Neutrophil (primary cell): ENCODE results near the gene NPNT.

Experiments
- H3K27ac ChIP-seq: fragments of 200-600 bp; sonication (generic); 2 replicates; pipeline ENCODE4 v1.5.1; 2016; ENCODE audit warnings: mild to moderate bottlenecking, moderate library complexity
- H3K27me3 ChIP-seq: fragments of 200-600 bp; sonication (generic); 2 replicates; pipeline ENCODE4 v1.6.0; 2016; ENCODE audit warnings: mild to moderate bottlenecking
- H3K36me3 ChIP-seq: fragments of 200-600 bp; sonication (generic); 2 replicates; pipeline ENCODE4 v1.5.1; 2017
- H3K4me1 ChIP-seq, 2 experiments: fragments of 200-600 bp in 1 of 2; sonication (generic) in 1 of 2; 1 replicate in 1 of 2; 2 replicates in 1 of 2; pipeline versions ENCODE4 v1.5.1 to v1.6.1; 2013 to 2016; ENCODE audit warnings: low read depth in 1 of 2, low read length in 1 of 2, mild to moderate bottlenecking in 1 of 2, moderate library complexity in 1 of 2; ENCODE audit not compliant: control insufficient read depth in 1 of 2, insufficient read depth in 1 of 2
- H3K4me3 ChIP-seq, 2 experiments: fragments of 200-600 bp in 1 of 2; sonication (generic) in 1 of 2; 1 replicate in 1 of 2; 2 replicates in 1 of 2; pipeline ENCODE4 v1.5.1; 2013 to 2016; ENCODE audit warnings: low read depth in 1 of 2, low read length in 1 of 2, mild to moderate bottlenecking in 1 of 2, moderate library complexity in 1 of 2
- H3K9me3 ChIP-seq: fragments of 200-600 bp; sonication (generic); 2 replicates; pipeline ENCODE4 v1.5.1; 2016
- TF ChIP-seq, protein P1 (sequence below): fragments of 200-600 bp; sonication (generic); IDR thresholded peaks from 2 replicates; pipeline ENCODE4 v1.5.1; 2016; ENCODE audit warnings: antibody characterized with exemption

NPNT gene

DNA sequence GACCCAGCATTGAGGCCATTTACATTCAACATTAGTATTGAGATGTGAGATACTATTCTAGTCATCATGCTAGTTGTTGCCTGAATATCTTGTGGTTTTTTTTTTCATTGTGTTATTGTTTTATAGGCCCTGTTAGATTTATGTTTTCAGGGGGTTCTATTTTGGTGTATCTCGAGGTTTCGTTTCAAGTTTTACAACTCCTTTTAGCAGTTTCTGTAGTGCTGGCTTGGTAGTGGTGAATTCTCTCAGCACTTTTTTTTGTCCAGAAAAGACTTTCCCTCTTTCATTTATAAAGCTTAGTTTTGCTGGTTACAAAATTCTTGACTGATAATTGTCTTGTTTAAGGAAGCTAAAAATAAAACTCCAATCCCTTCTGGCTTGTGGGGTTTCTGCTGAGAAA lies 115.5 kb downstream of the NPNT start:
- H3K27ac ChIP-seq, result no peak overlapping the region
- TF ChIP-seq, protein P1, sequence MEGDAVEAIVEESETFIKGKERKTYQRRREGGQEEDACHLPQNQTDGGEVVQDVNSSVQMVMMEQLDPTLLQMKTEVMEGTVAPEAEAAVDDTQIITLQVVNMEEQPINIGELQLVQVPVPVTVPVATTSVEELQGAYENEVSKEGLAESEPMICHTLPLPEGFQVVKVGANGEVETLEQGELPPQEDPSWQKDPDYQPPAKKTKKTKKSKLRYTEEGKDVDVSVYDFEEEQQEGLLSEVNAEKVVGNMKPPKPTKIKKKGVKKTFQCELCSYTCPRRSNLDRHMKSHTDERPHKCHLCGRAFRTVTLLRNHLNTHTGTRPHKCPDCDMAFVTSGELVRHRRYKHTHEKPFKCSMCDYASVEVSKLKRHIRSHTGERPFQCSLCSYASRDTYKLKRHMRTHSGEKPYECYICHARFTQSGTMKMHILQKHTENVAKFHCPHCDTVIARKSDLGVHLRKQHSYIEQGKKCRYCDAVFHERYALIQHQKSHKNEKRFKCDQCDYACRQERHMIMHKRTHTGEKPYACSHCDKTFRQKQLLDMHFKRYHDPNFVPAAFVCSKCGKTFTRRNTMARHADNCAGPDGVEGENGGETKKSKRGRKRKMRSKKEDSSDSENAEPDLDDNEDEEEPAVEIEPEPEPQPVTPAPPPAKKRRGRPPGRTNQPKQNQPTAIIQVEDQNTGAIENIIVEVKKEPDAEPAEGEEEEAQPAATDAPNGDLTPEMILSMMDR, result no peak
- no peaks in the 10 kb centered on the region for H3K27me3 ChIP-seq
- no peak overlapping the region for H3K4me3 ChIP-seq
- no peaks in the 10 kb centered on the region for H3K36me3 ChIP-seq
- no peaks in the 10 kb centered on the region for H3K4me1 ChIP-seq
- no peaks in the 10 kb centered on the region for H3K9me3 ChIP-seq

DNA sequence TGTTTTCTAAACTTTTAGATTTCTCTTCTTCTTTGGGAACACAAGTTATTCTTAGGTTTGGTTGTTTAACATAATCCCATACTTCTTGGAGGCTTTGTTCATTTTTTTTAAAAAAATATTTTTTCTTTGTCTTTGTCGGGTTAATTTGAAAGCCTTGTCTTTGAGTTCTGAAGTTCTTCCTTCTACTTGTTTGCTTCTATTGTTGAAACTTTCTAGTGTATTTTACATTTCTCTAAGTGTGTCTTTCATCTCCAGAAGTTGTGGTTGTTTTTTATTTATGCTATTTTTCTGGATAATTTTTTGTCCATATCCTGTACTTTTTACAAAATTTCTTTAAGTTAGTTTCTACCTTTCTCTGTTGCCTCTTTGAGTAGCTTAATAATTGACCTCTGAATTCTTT lies 116.1 kb downstream of the NPNT start:
- Histone ChIP-seq H3K4me3 (no peak overlapping the region), H3K27me3 (no peaks in the 10 kb centered on the region), H3K27ac (no peak overlapping the region), H3K36me3 (no peaks in the 10 kb centered on the region), H3K9me3 (no peaks in the 10 kb centered on the region), H3K4me1 (no peaks in the 10 kb centered on the region)
- TF ChIP-seq, protein P1, result no peak

DNA sequence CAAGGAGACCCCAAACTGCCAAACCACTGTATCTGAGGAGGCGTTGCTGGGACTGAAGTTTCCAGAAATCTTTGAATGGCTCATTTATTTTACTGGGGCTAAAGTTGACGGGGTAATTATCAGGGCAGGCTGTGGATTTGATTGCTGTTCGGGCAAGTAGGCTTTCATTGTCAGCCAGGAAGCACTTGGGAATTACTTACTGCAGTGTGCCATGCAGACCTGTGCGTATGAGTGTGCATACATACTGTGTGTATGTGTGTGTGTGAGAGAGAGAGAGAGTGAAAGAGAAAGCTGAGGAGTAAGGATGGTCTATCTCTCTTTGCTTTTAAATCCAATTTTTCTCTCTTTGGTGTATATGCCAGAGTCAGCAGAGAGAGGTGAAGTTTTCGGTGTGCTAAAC lies 122.7 kb downstream of the NPNT start:
- H3K27ac ChIP-seq, result no peak overlapping the region
- TF ChIP-seq, protein P1, result no peak
- H3K4me1 ChIP-seq, result no peaks in the 10 kb centered on the region
- no peaks in the 10 kb centered on the region for H3K9me3 ChIP-seq
- H3K36me3 ChIP-seq, result no peaks in the 10 kb centered on the region
- H3K4me3 ChIP-seq, result no peak overlapping the region
- no peaks in the 10 kb centered on the region for H3K27me3 ChIP-seq

DNA sequence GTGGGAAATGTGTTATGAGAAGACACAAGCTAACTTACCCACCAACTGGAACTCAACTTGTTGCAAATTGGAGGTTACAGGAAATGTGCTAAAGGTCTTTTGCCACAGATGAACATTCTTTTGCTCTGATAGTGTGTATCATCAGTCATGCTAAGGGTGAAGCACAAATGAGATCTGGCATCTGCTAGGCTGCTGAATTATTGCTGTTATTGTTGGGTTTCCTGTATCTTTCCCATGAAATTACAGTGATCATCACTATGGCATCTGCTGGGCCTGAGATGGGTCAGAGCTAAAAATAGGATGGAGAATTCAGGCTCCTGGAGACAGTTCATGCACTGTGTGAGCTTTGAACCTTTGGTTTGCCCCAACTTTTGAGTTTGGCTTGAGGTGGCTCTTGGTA lies 124.5 kb downstream of the NPNT start:
- H3K36me3 ChIP-seq, result no peaks in the 10 kb centered on the region
- H3K27me3 ChIP-seq, result no peaks in the 10 kb centered on the region
- no peak overlapping the region for H3K4me3 ChIP-seq
- H3K9me3 ChIP-seq, result no peaks in the 10 kb centered on the region
- no peak overlapping the region for H3K27ac ChIP-seq
- no peaks in the 10 kb centered on the region for H3K4me1 ChIP-seq
- TF ChIP-seq, protein P1, result no peak
